Measurements from ENCODE around the gene C18orf54. TPM values are rescaled to one million over a fixed set of nuclear protein-coding genes. Genes with fewer than 3 reads are reported as not detected.
A peak's percentile ranks its signal among the peaks of the same experiment; 100 is the strongest.

Gene C18orf54
- total RNA-seq, 1 donor from 2014 or later, result 10.9 TPM

DNA sequence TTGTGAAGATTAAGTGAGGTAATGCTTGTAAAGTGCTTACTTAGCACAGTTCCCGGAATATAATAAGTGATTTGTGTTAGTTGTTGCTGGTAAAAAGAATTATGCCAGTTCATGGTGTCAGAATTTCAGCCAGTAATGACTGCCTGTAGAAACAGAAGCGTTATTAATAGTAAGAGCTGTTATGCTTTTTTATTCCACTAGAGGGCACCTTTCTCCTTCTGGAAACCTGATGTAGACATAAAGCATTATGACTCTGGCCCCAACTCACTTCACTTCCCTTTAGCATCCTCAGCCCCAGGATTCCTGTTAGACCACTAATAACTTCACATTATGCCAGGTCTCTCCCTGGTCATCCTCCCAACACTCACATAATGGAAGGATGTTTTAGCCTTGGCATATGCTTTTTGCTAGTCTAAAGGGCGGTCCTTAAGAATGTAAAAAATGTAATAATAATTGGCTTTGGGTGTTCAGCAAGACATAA is 34.9 kb downstream of the C18orf54 start:
- Mint-ChIP-seq H3K36me3 (ENCODE audit: low read depth) (no peaks in the 10 kb centered on the region), H3K9me3 (no peaks in the 10 kb centered on the region), H3K27ac (no peak overlapping the region), H3K4me1 (peaks cover 27% of the 10 kb centered on the region), H3K4me3 (no peak overlapping the region), H3K27me3 (peaks cover 18% of the 10 kb centered on the region)
- intact Hi-C loops (cut with micrococcal nuclease), result loop anchor here (1.0 to 2.0 kb wide), 3 partner anchors 169 to 590 kb away; no protein-coding TSS in a partner anchor
- DNase-seq, result peak; percentile 70

GRCh38 chr18:54393648-54394294 is 36.1 kb downstream of the C18orf54 start:
- DNase-seq, result no peak
- Mint-ChIP-seq H3K4me3 (no peak overlapping the region), H3K27me3 (peaks cover 20% of the 10 kb centered on the region), H3K4me1 (peaks cover 20% of the 10 kb centered on the region), H3K9me3 (no peaks in the 10 kb centered on the region), H3K36me3 (ENCODE audit: low read depth) (no peaks in the 10 kb centered on the region), H3K27ac (no peak overlapping the region)
- intact Hi-C loops (cut with micrococcal nuclease), result loop anchor here (2.0 kb wide), 1 partner anchor 589 kb away; no protein-coding TSS in a partner anchor

GRCh38 chr18:54396760-54397159 is 39.1 kb downstream of the C18orf54 start:
- Mint-ChIP-seq H3K4me1 (peaks cover 1% of the 10 kb centered on the region), H3K4me3 (no peak overlapping the region), H3K27ac (no peak overlapping the region), H3K9me3 (no peaks in the 10 kb centered on the region), H3K27me3 (peaks cover 20% of the 10 kb centered on the region), H3K36me3 (ENCODE audit: low read depth) (no peaks in the 10 kb centered on the region)
- intact Hi-C loops (cut with micrococcal nuclease), result no loop called here
- no peak for DNase-seq

GRCh38 chr18:54405290-54405689 is 47.6 kb downstream of the C18orf54 start:
- H3K27me3 Mint-ChIP-seq, result peaks cover 18% of the 10 kb centered on the region
- no peaks in the 10 kb centered on the region for H3K9me3 Mint-ChIP-seq
- no peak overlapping the region for H3K4me3 Mint-ChIP-seq
- no peaks in the 10 kb centered on the region for H3K4me1 Mint-ChIP-seq
- intact Hi-C loops (cut with micrococcal nuclease), result no loop called here
- no peak for DNase-seq
- H3K27ac Mint-ChIP-seq, result no peak overlapping the region
- H3K36me3 Mint-ChIP-seq (ENCODE audit: low read depth), result no peaks in the 10 kb centered on the region

DNA sequence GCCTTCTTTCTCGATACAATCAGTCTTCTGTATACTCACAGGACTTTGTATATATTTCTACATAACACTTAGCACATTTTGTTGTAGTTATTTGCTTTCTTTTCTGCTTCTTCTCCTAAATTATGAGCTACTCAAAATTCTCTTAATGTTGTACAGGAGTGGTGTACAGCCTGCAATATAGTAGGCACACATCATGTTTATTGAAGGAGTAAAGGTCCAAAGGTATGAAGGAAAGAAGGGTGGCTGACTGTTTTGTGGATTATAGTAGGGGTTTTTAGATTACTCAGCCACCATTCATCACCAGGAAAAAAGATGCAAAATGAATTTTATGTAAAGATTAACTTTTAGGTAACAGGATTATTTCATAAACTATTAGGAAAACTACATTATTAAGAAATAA is 54.1 kb downstream of the C18orf54 start:
- Mint-ChIP-seq H3K9me3 (no peaks in the 10 kb centered on the region), H3K27me3 (peaks cover 12% of the 10 kb centered on the region), H3K4me3 (no peak overlapping the region), H3K27ac (no peak overlapping the region), H3K36me3 (ENCODE audit: low read depth) (no peaks in the 10 kb centered on the region), H3K4me1 (no peaks in the 10 kb centered on the region)
- no peak for DNase-seq
- intact Hi-C loops (cut with micrococcal nuclease), result no loop called here

DNA sequence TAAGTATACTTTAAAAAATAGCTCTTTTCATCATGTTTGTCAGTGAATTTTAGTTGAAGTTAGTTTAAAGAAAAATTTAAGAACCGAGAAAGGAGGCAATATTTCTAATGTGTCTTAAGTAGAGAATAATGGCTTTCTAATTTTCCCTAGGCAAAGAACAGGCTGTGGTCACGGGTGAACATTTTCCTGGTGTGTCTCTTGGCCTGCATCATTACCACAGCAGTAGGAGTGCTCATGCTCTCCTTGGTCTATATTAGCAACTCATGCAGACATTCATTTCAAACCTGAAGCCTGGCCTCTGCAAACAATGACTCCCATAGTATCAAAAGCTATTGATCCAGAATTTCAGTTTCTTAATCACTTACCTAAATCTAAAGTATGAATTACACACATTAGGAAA is 57.4 kb downstream of the C18orf54 start:
- no peaks in the 10 kb centered on the region for H3K4me1 Mint-ChIP-seq
- intact Hi-C loops (cut with micrococcal nuclease), result no loop called here

GRCh38 chr18:54416436-54416835 is 58.7 kb downstream of the C18orf54 start:
- H3K36me3 Mint-ChIP-seq (ENCODE audit: low read depth), result no peaks in the 10 kb centered on the region
- no peaks in the 10 kb centered on the region for H3K4me1 Mint-ChIP-seq
- H3K4me3 Mint-ChIP-seq, result no peak overlapping the region
- H3K27me3 Mint-ChIP-seq, result peaks cover 11% of the 10 kb centered on the region
- intact Hi-C loops (cut with micrococcal nuclease), result no loop called here
- no peaks in the 10 kb centered on the region for H3K9me3 Mint-ChIP-seq
- no peak overlapping the region for H3K27ac Mint-ChIP-seq
- DNase-seq, result no peak

More for the DNA sequence above, 57.4 kb downstream of the C18orf54 start:
- H3K27me3 Mint-ChIP-seq, result peaks cover 9% of the 10 kb centered on the region
- H3K4me3 Mint-ChIP-seq, result no peak overlapping the region
- H3K9me3 Mint-ChIP-seq, result no peaks in the 10 kb centered on the region
- DNase-seq, result no peak
- no peak overlapping the region for H3K27ac Mint-ChIP-seq
- no peaks in the 10 kb centered on the region for H3K36me3 Mint-ChIP-seq (ENCODE audit: low read depth)

DNA sequence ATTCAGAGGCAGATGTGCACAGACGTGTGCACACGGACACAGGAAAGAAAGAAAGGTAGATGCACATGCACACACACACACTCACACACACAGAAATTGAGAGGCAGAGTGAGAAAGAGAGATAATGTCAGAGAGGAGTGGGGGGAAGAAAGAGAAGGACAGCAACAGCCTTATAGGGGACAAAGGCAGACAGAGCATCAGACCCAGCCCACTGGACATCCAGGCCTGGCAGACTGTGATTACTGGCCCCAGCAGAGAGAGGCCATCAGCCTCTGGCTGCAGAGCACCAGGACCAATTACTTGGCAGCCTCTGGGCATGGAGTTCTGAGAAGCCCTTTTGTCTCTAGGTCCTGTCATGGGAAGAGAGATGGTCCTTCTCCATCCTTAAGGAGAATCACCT is 66.1 kb downstream of the C18orf54 start:
- Mint-ChIP-seq H3K4me1 (no peaks in the 10 kb centered on the region), H3K27me3 (peaks cover 21% of the 10 kb centered on the region), H3K36me3 (ENCODE audit: low read depth) (no peaks in the 10 kb centered on the region), H3K9me3 (no peaks in the 10 kb centered on the region), H3K27ac (no peak overlapping the region), H3K4me3 (no peak overlapping the region)
- intact Hi-C loops (cut with micrococcal nuclease), result no loop called here
- no peak for DNase-seq

DNA sequence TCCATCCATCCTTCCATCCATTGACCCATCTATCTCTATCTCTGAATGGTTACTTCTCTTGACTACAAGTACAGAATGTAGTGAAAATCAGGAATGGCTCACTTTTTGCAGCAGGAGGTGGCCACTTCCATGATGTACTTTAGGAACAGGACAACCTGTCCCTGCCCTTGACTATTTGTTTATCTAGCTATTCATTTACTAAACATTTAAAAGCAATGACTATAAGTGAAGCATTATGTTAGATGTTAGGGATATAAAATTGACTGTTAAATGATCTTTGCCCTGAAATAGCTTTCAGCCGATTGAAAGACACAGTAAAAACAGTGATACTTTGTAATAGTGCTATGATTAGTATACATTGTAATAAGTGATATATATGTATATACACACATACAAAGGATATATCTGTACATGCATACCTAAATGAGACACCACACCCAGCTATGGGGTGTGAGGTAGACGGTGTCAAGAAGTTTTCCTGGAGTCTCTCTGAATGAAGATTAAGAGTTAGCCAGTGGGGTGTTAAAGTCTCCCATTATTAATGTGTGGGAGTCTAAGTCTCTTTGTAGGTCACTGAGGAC is 68.5 kb downstream of the C18orf54 start:
- no peak for DNase-seq
- Mint-ChIP-seq H3K4me1 (no peaks in the 10 kb centered on the region), H3K4me3 (no peak overlapping the region), H3K27me3 (peaks cover 14% of the 10 kb centered on the region), H3K36me3 (ENCODE audit: low read depth) (no peaks in the 10 kb centered on the region), H3K9me3 (no peaks in the 10 kb centered on the region), H3K27ac (no peak overlapping the region)
- intact Hi-C loops (cut with micrococcal nuclease), result no loop called here

Other genes starting within 250 kb of the C18orf54 start
- gene MBD2, start 133.2 kb upstream of the C18orf54 start, total RNA-seq, result 195 and 200 TPM in 2 replicates
- 12.1 and 15.1 TPM in 2 replicates for gene POLI, start 88.4 kb upstream of the C18orf54 start, total RNA-seq
- gene STARD6, start within 50 bp of the C18orf54 start, total RNA-seq, result not detected in 2 replicates
- not detected in 2 replicates for gene DYNAP, start 233.3 kb downstream of the C18orf54 start, total RNA-seq